Ishikawa (cell line): Measurements from ENCODE around the gene GNAI1.

Experiments
- CEBPB ChIP-seq: IDR thresholded peaks from 2 replicates; pipeline ENCODE4 v1.6.1; 2012
- CREB1 ChIP-seq: IDR thresholded peaks from 2 replicates; pipeline ENCODE4 v1.6.1; 2012; ENCODE audit warnings: low read depth
- EGR1 ChIP-seq: IDR thresholded peaks from 2 replicates; pipeline ENCODE4 v1.6.1; 2012
- EP300 ChIP-seq: IDR thresholded peaks from 2 replicates; pipeline ENCODE4 v1.6.1; 2012; ENCODE audit warnings: borderline replicate concordance
- FOXM1 ChIP-seq: IDR thresholded peaks from 2 replicates; pipeline ENCODE4 v1.6.1; 2012; ENCODE audit warnings: low read depth, borderline replicate concordance
- NFIC ChIP-seq: IDR thresholded peaks from 2 replicates; pipeline ENCODE4 v1.6.1; 2012
- RAD21 ChIP-seq: IDR thresholded peaks from 2 replicates; pipeline ENCODE4 v1.6.1; 2012; ENCODE audit warnings: low read depth
- REST ChIP-seq: IDR thresholded peaks from 2 replicates; pipeline ENCODE4 v1.6.1; 2012; ENCODE audit warnings: low read depth, mild to moderate bottlenecking
- TAF1 ChIP-seq: IDR thresholded peaks from 2 replicates; pipeline ENCODE4 v1.6.1; 2012; ENCODE audit warnings: low read depth, mild to moderate bottlenecking
- TCF12 ChIP-seq: IDR thresholded peaks from 2 replicates; pipeline ENCODE4 v1.6.1; 2012; ENCODE audit warnings: low read depth
- TEAD4 ChIP-seq: IDR thresholded peaks from 2 replicates; pipeline ENCODE4 v1.6.1; 2012
- YY1 ChIP-seq: IDR thresholded peaks from 2 replicates; pipeline ENCODE4 v1.6.1; 2012; ENCODE audit warnings: low read depth
- ZBTB7A ChIP-seq: IDR thresholded peaks from 2 replicates; pipeline ENCODE4 v1.6.1; 2012; ENCODE audit warnings: low read depth
- TF ChIP-seq, protein P1 (sequence below): IDR thresholded peaks from 2 replicates; pipeline ENCODE4 v1.6.1; 2012
- TF ChIP-seq, protein P2 (sequence below): IDR thresholded peaks from 2 replicates; pipeline ENCODE4 v1.6.1; 2012

Gene GNAI1

DNA sequence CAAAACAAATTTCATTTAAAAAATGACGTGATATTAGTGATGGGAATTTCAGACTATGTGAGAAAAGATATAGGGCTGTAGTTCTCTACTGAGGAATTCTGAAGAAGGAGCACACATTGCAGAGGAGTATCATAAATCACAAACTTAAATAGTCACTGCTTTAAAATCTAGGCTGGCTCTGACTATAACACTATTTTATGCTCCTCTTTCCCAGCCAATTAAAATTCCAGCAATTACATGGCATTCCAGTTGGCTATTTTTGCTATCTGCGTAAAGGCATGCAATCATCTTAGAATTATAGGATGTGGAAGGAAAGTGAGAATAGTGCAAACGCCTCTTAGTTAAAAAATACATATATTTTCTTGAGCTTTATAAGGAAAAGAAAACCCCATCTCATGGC, 123.1 kb downstream of the GNAI1 start:
- no peak for TF ChIP-seq TEAD4
- no peak for TF ChIP-seq TAF1
- no peak for TF ChIP-seq REST
- no peak for TF ChIP-seq CREB1
- no peak for TF ChIP-seq YY1
- TF ChIP-seq EP300, result no peak

DNA sequence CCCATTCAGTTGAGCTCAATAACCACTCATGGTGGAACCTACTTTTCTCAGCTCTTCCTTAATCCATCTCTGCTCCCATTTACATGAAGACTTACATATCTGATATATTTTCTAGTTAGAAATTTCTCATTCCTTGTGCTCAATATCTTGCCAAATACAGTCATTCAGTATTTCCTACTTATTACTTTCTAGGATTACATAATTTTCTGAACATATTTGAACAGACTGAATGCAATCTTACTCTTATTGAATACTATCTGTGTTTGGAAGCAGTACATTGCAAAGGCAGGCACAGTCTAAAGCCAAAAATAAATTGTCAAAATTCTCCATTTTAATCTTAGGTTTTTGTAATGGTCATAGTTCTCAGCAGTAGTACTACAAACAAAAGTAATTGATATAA, 126.0 kb downstream of the GNAI1 start:
- TF ChIP-seq REST, result no peak
- no peak for TF ChIP-seq EP300
- no peak for TF ChIP-seq TAF1
- TF ChIP-seq CREB1, result no peak
- TF ChIP-seq FOXM1, result no peak
- TF ChIP-seq YY1, result no peak
- no peak for TF ChIP-seq CEBPB
- TF ChIP-seq, protein P1, sequence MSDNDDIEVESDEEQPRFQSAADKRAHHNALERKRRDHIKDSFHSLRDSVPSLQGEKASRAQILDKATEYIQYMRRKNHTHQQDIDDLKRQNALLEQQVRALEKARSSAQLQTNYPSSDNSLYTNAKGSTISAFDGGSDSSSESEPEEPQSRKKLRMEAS, result no peak
- no peak for TF ChIP-seq NFIC
- TF ChIP-seq EGR1, result no peak

DNA sequence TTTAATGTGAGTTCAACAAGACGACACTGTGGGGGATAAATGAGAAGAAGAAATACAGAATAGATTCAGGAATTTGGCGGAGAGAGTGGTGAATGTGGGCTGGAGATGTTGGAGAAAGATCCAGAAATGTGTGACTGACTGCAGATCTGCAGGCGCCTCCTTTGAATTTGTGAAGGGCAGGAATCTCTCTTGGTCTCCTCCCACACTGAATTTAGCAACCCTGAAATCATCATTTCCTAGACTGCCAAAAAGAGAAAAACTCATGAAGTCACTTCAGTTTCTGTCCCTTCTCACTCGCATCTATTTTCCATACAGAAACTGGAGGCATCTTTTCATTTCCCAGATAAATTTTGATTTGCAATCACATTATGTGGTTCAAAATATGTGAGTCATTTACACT, 128.7 kb downstream of the GNAI1 start:
- TF ChIP-seq EGR1, result no peak
- TF ChIP-seq NFIC, result no peak
- TF ChIP-seq TAF1, result no peak
- no peak for TF ChIP-seq RAD21
- TF ChIP-seq, protein P1, result no peak
- TF ChIP-seq, protein P2, sequence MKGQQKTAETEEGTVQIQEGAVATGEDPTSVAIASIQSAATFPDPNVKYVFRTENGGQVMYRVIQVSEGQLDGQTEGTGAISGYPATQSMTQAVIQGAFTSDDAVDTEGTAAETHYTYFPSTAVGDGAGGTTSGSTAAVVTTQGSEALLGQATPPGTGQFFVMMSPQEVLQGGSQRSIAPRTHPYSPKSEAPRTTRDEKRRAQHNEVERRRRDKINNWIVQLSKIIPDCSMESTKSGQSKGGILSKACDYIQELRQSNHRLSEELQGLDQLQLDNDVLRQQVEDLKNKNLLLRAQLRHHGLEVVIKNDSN, result no peak
- no peak for TF ChIP-seq EP300
- TF ChIP-seq FOXM1, result no peak
- TF ChIP-seq TEAD4, result no peak
- TF ChIP-seq ZBTB7A, result no peak
- TF ChIP-seq TCF12, result no peak
- TF ChIP-seq REST, result no peak
- no peak for TF ChIP-seq CREB1
- TF ChIP-seq CEBPB, result no peak

GRCh38 chr7:80263821-80264220, 129.2 kb downstream of the GNAI1 start:
- TF ChIP-seq EP300 (no peak), CREB1 (no peak), NFIC (no peak), EGR1 (no peak), TCF12 (no peak), REST (no peak), ZBTB7A (no peak), TAF1 (no peak), RAD21 (no peak), CEBPB (no peak)
- TF ChIP-seq, protein P1, result no peak
- TF ChIP-seq, protein P2, result no peak
